Measurements from ENCODE around the gene DDX10. TPM values are rescaled to one million over a fixed set of nuclear protein-coding genes. Genes with fewer than 3 reads are reported as not detected.

Gene DDX10
- total RNA-seq, 4 donors from 2014 or later, result 11.5 to 22.0 (median 14.3) TPM

DNA sequence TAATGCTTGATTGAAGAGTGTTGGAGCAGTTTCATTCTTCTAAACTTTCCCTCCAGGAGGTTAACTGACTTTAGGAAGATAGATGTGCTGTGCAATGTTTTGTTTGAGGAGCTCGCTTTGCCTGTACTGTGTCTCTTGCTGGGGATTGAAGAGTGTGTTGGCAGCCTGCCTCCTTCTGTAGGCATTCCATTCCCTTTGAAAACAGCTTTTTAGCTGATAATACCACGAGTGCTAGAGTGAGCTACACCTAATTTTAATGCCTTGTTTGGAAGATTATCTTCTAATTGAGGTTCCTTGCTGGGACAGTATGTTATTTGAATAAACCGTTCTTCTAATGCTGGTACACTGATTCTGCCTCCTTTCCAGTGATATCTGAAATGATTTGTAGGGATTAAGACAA, 7.2 kb downstream of the DDX10 start:
- Histone ChIP-seq H3K4me3 (no peak overlapping the region), H3K36me3 (peaks cover 3 to 32% (median 24%) of the 10 kb centered on the region in 4 donors), H3K27me3 (no peaks in the 10 kb centered on the region), H3K27ac (replicated peaks in 1 of 4) (peak overlapping the region in 1 of 4 donors; percentile 2), H3K9me3 (no peaks in the 10 kb centered on the region), H3K4me1 (peaks cover 3 to 29% (median 21%) of the 10 kb centered on the region in 4 donors)
- WGBS, result 48% methylated on average over 3 of the region's 3 CpGs
- TF ChIP-seq, protein P1, sequence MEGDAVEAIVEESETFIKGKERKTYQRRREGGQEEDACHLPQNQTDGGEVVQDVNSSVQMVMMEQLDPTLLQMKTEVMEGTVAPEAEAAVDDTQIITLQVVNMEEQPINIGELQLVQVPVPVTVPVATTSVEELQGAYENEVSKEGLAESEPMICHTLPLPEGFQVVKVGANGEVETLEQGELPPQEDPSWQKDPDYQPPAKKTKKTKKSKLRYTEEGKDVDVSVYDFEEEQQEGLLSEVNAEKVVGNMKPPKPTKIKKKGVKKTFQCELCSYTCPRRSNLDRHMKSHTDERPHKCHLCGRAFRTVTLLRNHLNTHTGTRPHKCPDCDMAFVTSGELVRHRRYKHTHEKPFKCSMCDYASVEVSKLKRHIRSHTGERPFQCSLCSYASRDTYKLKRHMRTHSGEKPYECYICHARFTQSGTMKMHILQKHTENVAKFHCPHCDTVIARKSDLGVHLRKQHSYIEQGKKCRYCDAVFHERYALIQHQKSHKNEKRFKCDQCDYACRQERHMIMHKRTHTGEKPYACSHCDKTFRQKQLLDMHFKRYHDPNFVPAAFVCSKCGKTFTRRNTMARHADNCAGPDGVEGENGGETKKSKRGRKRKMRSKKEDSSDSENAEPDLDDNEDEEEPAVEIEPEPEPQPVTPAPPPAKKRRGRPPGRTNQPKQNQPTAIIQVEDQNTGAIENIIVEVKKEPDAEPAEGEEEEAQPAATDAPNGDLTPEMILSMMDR (IDR thresholded peaks at IDR 0.05), result no peak
- no peak for TF ChIP-seq POLR2AphosphoS5 (IDR thresholded peaks at IDR 0.05)
- no peak for TF ChIP-seq POLR2A (IDR thresholded peaks at IDR 0.05; ENCODE audit: low read depth)
- TF ChIP-seq EP300 (IDR thresholded peaks at IDR 0.05), result no peak
- no peak for DNase-seq (ENCODE audit: extremely low spot score)
- intact Hi-C loops (cut with DNase I), result no loop called here

DNA sequence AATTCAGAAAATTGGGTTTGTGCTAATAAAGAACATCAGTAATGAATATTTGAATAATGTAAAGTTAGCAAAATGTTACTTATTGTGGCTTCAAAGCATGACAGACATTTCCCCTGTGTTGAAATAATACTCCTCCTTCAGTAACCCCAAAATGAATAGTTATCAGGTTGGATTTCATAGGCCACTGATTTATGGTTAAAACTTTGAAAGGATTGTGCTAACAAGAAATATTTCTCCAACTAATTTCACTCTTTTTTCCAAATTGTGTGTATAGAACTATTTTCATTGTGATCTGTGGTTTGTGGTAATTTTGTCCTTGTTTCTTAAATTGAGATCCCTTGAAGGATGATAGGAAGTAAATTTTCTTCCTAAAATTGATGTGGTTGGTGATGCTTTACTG, 7.9 kb downstream of the DDX10 start:
- H3K27ac ChIP-seq (replicated peaks in 1 of 4), result no peak overlapping the region

DNA sequence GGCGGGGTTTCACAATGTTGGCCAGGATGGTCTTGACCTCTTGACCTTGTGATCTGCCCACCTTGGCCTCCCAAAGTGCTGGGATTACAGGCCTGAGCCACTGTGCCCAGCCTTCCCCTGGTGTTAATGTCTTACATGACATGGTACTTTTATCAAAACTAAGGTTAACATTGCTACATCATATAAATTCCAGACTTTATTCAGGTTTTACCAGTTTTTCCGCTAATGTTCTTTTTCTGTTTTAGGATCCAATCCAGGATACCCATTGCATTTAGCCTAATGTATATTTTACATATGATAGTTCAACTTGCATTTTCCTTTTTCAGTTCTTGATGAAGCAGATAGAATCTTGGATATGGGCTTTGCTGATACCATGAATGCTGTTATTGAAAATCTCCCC, 14.2 kb downstream of the DDX10 start:
- H3K4me3 ChIP-seq, result no peak overlapping the region
- H3K4me1 ChIP-seq, result no peaks in the 10 kb centered on the region
- H3K36me3 ChIP-seq, result peaks cover 27 to 72% (median 44%) of the 10 kb centered on the region in 4 donors
- no peaks in the 10 kb centered on the region for H3K9me3 ChIP-seq
- 85% methylated on average over 2 of the region's 2 CpGs for WGBS
- TF ChIP-seq, protein P1 (IDR thresholded peaks at IDR 0.05), result no peak
- intact Hi-C loops (cut with DNase I), result no loop called here
- no peak overlapping the region for H3K27ac ChIP-seq (replicated peaks in 1 of 4)
- no peak for DNase-seq (ENCODE audit: extremely low spot score)
- H3K27me3 ChIP-seq, result no peaks in the 10 kb centered on the region

More for the DNA sequence above, 7.9 kb downstream of the DDX10 start:
- no peak for TF ChIP-seq POLR2AphosphoS5 (IDR thresholded peaks at IDR 0.05)
- TF ChIP-seq EP300 (IDR thresholded peaks at IDR 0.05), result no peak
- TF ChIP-seq, protein P1 (IDR thresholded peaks at IDR 0.05), result no peak
- TF ChIP-seq POLR2A (IDR thresholded peaks at IDR 0.05; ENCODE audit: low read depth), result no peak
- no peak for DNase-seq (ENCODE audit: extremely low spot score)
- intact Hi-C loops (cut with DNase I), result no loop called here
- Histone ChIP-seq H3K27me3 (no peaks in the 10 kb centered on the region), H3K4me1 (peaks cover 0 to 23% (median 15%) of the 10 kb centered on the region in 4 donors), H3K9me3 (no peaks in the 10 kb centered on the region), H3K4me3 (no peak overlapping the region), H3K36me3 (peaks cover 10 to 39% (median 31%) of the 10 kb centered on the region in 4 donors)

DNA sequence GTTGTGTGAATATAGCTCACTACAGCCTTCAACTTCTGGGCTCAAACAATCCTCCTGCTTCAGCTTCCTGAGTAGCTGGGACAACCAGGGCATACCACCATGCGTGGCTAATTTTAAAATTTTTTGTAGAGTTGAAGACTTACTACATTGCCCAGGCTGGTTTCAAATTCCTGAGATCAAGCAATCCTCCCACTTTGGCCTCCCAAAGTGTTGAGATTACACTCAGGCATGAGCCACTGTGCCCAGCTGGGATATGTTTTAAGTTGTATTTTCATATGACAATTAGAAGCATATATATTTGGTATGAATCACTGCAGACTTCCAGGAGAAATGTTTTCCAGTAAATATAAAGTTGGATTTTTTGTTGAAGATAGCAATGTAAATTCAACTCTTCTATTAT, 15.4 kb downstream of the DDX10 start:
- Histone ChIP-seq H3K9me3 (no peaks in the 10 kb centered on the region), H3K4me3 (no peak overlapping the region), H3K27me3 (no peaks in the 10 kb centered on the region), H3K27ac (replicated peaks in 1 of 4) (no peak overlapping the region), H3K4me1 (no peaks in the 10 kb centered on the region), H3K36me3 (peaks cover 27 to 64% (median 41%) of the 10 kb centered on the region in 4 donors)
- DNase-seq (ENCODE audit: extremely low spot score), result no peak
- WGBS, result 91% methylated on average over 1 of the region's 1 CpG
- TF ChIP-seq POLR2AphosphoS5 (IDR thresholded peaks at IDR 0.05), result no peak
- no peak for TF ChIP-seq POLR2A (IDR thresholded peaks at IDR 0.05; ENCODE audit: low read depth)
- no peak for TF ChIP-seq EP300 (IDR thresholded peaks at IDR 0.05)
- TF ChIP-seq, protein P1 (IDR thresholded peaks at IDR 0.05), result no peak
- intact Hi-C loops (cut with DNase I), result no loop called here

DNA sequence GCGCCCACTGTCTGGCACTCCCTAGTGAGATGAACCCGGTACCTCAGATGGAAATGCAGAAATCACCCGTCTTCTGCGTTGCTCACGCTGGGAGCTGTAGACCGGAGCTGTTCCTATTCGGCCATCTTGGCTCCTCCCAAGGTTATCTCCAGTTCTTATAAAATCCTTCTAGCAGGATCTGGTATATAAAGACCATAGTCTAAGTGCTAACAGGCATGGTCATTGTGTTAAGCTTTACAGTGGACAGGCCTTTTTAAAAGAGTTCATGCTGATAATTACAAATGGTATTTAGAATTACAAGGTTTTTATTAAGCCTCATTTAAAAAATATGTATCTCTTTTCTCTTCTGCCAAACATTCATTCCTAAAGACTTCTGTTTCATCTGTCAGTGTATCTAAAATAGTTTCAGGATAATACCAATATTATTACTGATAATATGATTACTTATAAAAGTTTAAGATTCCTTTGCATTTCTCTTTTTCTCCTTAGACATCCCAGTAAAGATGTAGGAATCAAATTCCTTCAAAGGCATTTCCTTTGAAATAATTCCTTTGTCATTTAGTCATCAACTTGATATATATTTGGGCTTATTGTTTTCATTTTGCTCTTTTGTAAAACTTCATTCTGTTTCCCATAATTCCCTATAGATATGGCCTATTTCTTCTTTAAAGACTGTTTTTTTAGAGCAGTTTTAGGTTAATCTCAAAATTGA, 20.7 kb downstream of the DDX10 start:
- Histone ChIP-seq H3K4me3 (no peak overlapping the region), H3K27ac (replicated peaks in 1 of 4) (no peak overlapping the region), H3K9me3 (no peaks in the 10 kb centered on the region), H3K27me3 (no peaks in the 10 kb centered on the region), H3K4me1 (no peaks in the 10 kb centered on the region), H3K36me3 (peaks cover 8 to 53% (median 29%) of the 10 kb centered on the region in 4 donors)
- intact Hi-C loops (cut with DNase I), result no loop called here
- 98% methylated on average over 6 of the region's 7 CpGs for WGBS
- no peak for DNase-seq (ENCODE audit: extremely low spot score)
- no peak for TF ChIP-seq EP300 (IDR thresholded peaks at IDR 0.05)
- no peak for TF ChIP-seq POLR2AphosphoS5 (IDR thresholded peaks at IDR 0.05)
- TF ChIP-seq, protein P1 (IDR thresholded peaks at IDR 0.05), result no peak
- no peak for TF ChIP-seq POLR2A (IDR thresholded peaks at IDR 0.05; ENCODE audit: low read depth)
